Peyer's patch (tissue), 4 donors: ENCODE data around the gene PPA1. TPM values are rescaled to one million over a fixed set of nuclear protein-coding genes. Genes with fewer than 3 reads are reported as not detected.
"Not testable (repeated sequence)": the region's sequence is repeated elsewhere in the genome, so short reads cannot be mapped to it uniquely, and the experiment has no call there.

ENCODE experiments used
- DNase-seq, 3 donors: peaks; one replicate each; pipeline ENCODE4 v3.0.0-alpha.2; 2017 to 2019
- H3K27ac ChIP-seq, 4 donors: fragments of 200-600 bp; sonication (generic); one replicate each; pipeline ENCODE4 v1.5.1; 2016 to 2019
- H3K27me3 ChIP-seq, 2 donors: fragments of 200-600 bp; sonication (generic); one replicate each; pipeline ENCODE4 v1.5.1; 2019
- H3K36me3 ChIP-seq, 3 donors: fragments of 200-600 bp; sonication (generic); one replicate each; pipeline ENCODE4 v1.5.1; 2016 to 2019
- H3K4me1 ChIP-seq, 4 donors: fragments of 200-600 bp; sonication (generic); one replicate each; pipeline ENCODE4 v1.5.1; 2016 to 2019
- H3K4me3 ChIP-seq, 4 donors: fragments of 200-600 bp; sonication (generic); 1 replicate in 3 of 4; 2 replicates in 1 of 4; pipeline ENCODE4 v1.5.1; 2016 to 2019; ENCODE audit warnings: mild to moderate bottlenecking in 1 of 4
- H3K9me3 ChIP-seq, 4 donors: fragments of 200-600 bp; sonication (generic); one replicate each; pipeline ENCODE4 v1.5.1; 2016 to 2019; ENCODE audit warnings: mild to moderate bottlenecking in 1 of 4
- CTCF ChIP-seq, 6 experiments: fragments of 450-650 bp in 4 of 6; fragments of 200-600 bp in 2 of 6; sonication (generic) in 1 of 6; IDR thresholded peaks; one replicate each; pipeline ENCODE4 v1.5.1; 2017 to 2019; ENCODE audit warnings: antibody characterized with exemption in 6 of 6, mild to moderate bottlenecking in 3 of 6, moderate library complexity in 1 of 6
- POLR2A ChIP-seq, 2 donors: fragments of 450-650 bp; IDR thresholded peaks; one replicate each; pipeline ENCODE4 v1.5.1; 2017; ENCODE audit warnings: antibody characterized with exemption in 2 of 2, mild to moderate bottlenecking in 2 of 2, moderate library complexity in 2 of 2
- total RNA-seq, 4 donors: library from RNA; depleted of rRNA; stranded (reverse); fragments of >200 nt; gene quantifications; one replicate each; pipeline ENCODE4 v1.1.0, GENCODE V29; 2016

The PPA1 gene
- total RNA-seq, 4 donors from 2014 or later, result 67.7 to 199 (median 110) TPM

GRCh38 chr10:70227548-70228320 lies 5.5 kb downstream of the PPA1 start:
- Histone ChIP-seq H3K9me3 (no peaks in the 10 kb centered on the region), H3K27ac (peak overlapping the region in 3 of 4 donors; percentile 59 to 95 (median 83)), H3K4me3 (peak overlapping the region in 2 of 4 donors; percentile 11 to 19), H3K4me1 (peaks cover 0 to 33% (median 0%) of the 10 kb centered on the region in 4 donors), H3K36me3 (no peaks in the 10 kb centered on the region), H3K27me3 (no peaks in the 10 kb centered on the region)
- TF ChIP-seq POLR2A (IDR thresholded peaks at IDR 0.05) (peak in 1 of 2 donors; percentile 79), CTCF (IDR thresholded peaks at IDR 0.05) (no peak)
- peak in 2 of 3 donors; percentile 77 to 89 for DNase-seq

DNA sequence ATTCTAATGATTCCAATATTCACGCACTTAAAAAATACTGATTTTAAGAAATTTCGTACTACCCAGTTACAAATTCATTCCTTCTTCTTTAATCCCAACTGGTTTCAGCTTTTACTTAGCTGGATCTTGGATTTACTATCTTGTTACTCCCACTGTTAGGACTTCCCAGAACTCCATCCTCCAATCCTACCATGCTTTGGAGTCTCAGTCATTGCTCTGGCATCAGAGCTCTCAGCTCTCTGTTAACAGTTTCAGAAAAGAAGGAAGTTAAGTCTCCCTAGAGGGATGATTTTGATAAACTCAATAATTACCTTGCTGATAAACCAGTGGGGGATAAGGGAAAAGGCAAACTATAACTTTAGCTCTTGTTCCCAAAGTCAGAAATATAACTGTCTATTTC lies 9.5 kb downstream of the PPA1 start:
- H3K9me3 ChIP-seq, result no peaks in the 10 kb centered on the region

DNA sequence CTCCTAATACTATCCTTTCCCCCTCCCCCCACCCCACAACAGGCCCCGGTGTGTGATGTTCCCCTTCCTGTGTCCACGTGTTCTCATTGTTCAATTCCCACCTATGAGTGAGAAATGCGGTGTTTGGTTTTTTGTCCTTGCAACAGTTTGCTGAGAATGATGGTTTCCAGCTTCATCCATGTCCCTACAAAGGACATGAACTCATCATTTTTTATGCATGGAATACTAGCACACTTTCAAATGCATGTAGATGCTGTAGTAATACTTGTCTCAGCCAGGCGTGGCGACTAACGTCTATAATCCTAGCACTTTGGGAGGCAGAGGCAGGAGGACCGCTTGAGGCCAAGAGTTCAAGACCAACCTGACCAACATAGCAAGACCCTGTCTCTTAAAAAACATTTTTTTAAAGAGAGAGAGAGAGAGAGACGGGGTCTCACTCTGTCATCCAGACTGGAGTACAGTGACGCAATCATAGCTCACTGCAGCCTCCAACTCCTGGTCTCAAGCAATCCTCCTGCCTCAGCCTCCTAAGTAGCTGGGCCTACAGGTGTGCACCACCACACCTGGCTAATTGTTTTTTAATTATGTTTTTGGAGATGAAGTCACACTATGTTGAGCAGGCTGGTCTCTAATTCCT lies 10.3 kb downstream of the PPA1 start:
- H3K4me3 ChIP-seq, H3K27ac ChIP-seq, H3K27me3 ChIP-seq, H3K9me3 ChIP-seq, DNase-seq: not testable (repeated sequence)
- Histone ChIP-seq H3K36me3 (peaks cover 0 to 10% (median 0%) of the 10 kb centered on the region in 3 donors), H3K4me1 (peaks cover 0 to 13% (median 0%) of the 10 kb centered on the region in 4 donors)

More for the DNA sequence above, 9.5 kb downstream of the PPA1 start:
- TF ChIP-seq POLR2A (IDR thresholded peaks at IDR 0.05), result no peak
- TF ChIP-seq CTCF (IDR thresholded peaks at IDR 0.05), result no peak
- DNase-seq, result no peak
- Histone ChIP-seq H3K27ac (no peak overlapping the region), H3K4me1 (peaks cover 0 to 20% (median 0%) of the 10 kb centered on the region in 4 donors), H3K4me3 (no peak overlapping the region), H3K27me3 (no peaks in the 10 kb centered on the region), H3K36me3 (peaks cover 0 to 4% (median 0%) of the 10 kb centered on the region in 3 donors)

DNA sequence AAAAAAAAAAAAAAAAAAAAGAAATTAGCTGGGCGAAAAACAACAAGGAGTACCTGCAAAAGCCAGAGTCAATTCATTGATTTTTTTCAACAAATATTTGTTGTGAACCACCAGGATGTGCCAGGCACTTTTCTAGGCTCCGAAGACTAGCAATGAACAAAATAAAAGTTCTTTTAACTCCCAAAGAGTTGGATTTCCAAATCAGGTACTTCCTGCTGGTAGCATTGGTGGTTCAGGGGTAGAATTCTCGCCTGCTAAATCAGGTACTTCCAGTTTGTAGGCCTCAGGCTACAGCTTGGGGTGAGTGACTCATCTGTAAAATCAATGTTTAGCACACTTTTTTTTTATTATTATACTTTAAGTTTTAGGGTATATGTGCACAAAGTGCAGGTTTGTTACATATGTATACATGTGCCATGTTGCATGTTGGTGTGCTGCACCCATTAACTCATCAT lies 10.9 kb downstream of the PPA1 start:
- H3K27ac ChIP-seq, result no peak overlapping the region
- H3K4me1 ChIP-seq, result peaks cover 0 to 12% (median 0%) of the 10 kb centered on the region in 4 donors
- H3K36me3 ChIP-seq, result peaks cover 0 to 15% (median 0%) of the 10 kb centered on the region in 3 donors
- H3K4me3 ChIP-seq, result no peak overlapping the region
- no peaks in the 10 kb centered on the region for H3K9me3 ChIP-seq
- no peaks in the 10 kb centered on the region for H3K27me3 ChIP-seq
- no peak for TF ChIP-seq CTCF (IDR thresholded peaks at IDR 0.05)
- TF ChIP-seq POLR2A (IDR thresholded peaks at IDR 0.05), result no peak
- DNase-seq, result no peak

DNA sequence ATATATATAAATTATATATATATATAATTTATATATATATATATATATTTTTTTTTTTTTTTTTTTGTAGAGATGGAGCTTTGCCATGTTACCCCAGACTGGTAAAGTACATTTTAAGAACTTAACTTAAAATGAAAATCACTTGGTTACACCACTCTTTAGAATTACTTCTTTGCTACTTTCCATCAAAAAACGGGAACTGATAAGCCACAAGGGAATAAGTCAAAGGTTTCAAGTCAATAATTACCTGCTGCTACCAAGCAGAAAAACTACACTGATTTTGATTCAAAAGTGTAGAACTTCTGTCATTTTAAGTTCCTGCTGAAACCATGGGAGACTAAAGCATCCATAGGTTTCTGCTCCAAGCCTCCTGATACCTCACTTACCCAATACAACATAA lies 12.2 kb downstream of the PPA1 start:
- Histone ChIP-seq H3K36me3 (peaks cover 0 to 28% (median 0%) of the 10 kb centered on the region in 3 donors), H3K27me3 (no peaks in the 10 kb centered on the region), H3K27ac (peak overlapping the region in 1 of 4 donors; percentile 17), H3K9me3 (no peaks in the 10 kb centered on the region), H3K4me3 (no peak overlapping the region), H3K4me1 (peaks cover 0 to 7% (median 0%) of the 10 kb centered on the region in 4 donors)
- no peak for DNase-seq
- TF ChIP-seq CTCF (IDR thresholded peaks at IDR 0.05) (no peak), POLR2A (IDR thresholded peaks at IDR 0.05) (no peak)

GRCh38 chr10:70212879-70213278 lies 20.4 kb downstream of the PPA1 start:
- Histone ChIP-seq H3K4me3 (no peak overlapping the region), H3K36me3 (peaks cover 0 to 97% (median 0%) of the 10 kb centered on the region in 3 donors), H3K27ac (no peak overlapping the region), H3K4me1 (no peaks in the 10 kb centered on the region), H3K27me3 (no peaks in the 10 kb centered on the region), H3K9me3 (no peaks in the 10 kb centered on the region)
- DNase-seq, result no peak
- TF ChIP-seq POLR2A (IDR thresholded peaks at IDR 0.05) (no peak), CTCF (IDR thresholded peaks at IDR 0.05) (no peak)
